ENCODE data around the gene ZRANB1. TPM values are rescaled to one million over a fixed set of nuclear protein-coding genes. Genes with fewer than 3 reads are reported as not detected.

ZRANB1 gene
- total and polyA plus RNA-seq, 2 of the 4 experiments (the other 2 are of a cell fraction), result 11.2 to 24.7 TPM

DNA sequence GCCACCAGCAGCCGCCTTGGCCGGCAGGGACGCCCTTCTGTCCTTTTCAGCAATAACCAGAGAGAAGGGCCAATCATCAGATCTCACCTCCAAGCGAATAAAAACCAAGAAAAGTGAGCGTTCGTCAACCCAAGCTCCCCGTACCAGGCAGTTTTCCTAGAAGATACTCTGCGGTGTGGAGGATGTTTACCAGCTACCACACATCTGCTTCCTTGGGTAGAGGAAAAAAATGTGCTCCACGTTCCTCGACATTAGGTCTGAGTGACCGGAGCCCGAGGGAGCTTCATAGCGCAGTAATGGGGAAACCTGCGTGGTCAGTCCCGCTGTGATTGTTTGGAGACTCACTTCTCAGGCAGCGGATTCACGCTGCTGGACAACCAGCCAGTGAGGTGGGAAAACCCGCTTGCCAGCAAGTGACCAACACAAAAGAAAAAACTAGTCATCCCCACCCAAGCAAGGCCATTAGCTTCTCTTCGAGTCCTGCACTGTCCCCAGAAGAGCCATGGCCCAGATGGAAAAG lies 73.0 kb downstream of the ZRANB1 start:
- no peak overlapping the region for H4K8ac ChIP-seq (ENCODE audit: low read depth in 2 of 2, low read length in 2 of 2)
- TF ChIP-seq MXI1 (IDR thresholded peaks at IDR 0.05; ENCODE audit: borderline replicate concordance, low read depth, low read length), result no peak
- no peak for TF ChIP-seq POLR2A (IDR thresholded peaks at IDR 0.05; ENCODE audit: low read depth, low read length)
- TF ChIP-seq, protein P1, sequence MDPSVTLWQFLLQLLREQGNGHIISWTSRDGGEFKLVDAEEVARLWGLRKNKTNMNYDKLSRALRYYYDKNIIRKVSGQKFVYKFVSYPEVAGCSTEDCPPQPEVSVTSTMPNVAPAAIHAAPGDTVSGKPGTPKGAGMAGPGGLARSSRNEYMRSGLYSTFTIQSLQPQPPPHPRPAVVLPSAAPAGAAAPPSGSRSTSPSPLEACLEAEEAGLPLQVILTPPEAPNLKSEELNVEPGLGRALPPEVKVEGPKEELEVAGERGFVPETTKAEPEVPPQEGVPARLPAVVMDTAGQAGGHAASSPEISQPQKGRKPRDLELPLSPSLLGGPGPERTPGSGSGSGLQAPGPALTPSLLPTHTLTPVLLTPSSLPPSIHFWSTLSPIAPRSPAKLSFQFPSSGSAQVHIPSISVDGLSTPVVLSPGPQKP (IDR thresholded peaks at IDR 0.05; ENCODE audit: borderline replicate concordance, low read depth, low read length), result no peak
- TF ChIP-seq SMC3 (IDR thresholded peaks at IDR 0.05; ENCODE audit: low read depth, low read length), result no peak
- TF ChIP-seq RCOR1 (IDR thresholded peaks at IDR 0.05; ENCODE audit: insufficient replicate concordance, low read length), result no peak
- TF ChIP-seq BHLHE40 (IDR thresholded peaks at IDR 0.05; ENCODE audit: low read depth, low read length), result no peak
- TF ChIP-seq CTCF (conservative IDR thresholded peaks at IDR 0.05; ENCODE audit: low read depth, low read length), result no peak
- TF ChIP-seq FOS (IDR thresholded peaks at IDR 0.05; ENCODE audit: low read depth, low read length), result no peak
- no peak for TF ChIP-seq MAFK (IDR thresholded peaks at IDR 0.05; ENCODE audit: low read depth, low read length)
- TF ChIP-seq RAD21 (IDR thresholded peaks at IDR 0.05; ENCODE audit: low read length), result no peak
- TF ChIP-seq RFX5 (IDR thresholded peaks at IDR 0.05; ENCODE audit: low read depth, low read length), result no peak
- TF ChIP-seq CHD1 (IDR thresholded peaks at IDR 0.05; ENCODE audit: low read depth, low read length), result no peak
- no peak for TF ChIP-seq NFE2L2 (IDR thresholded peaks at IDR 0.05; ENCODE audit: low read depth, low read length)
- no peak for TF ChIP-seq MAZ (IDR thresholded peaks at IDR 0.05; ENCODE audit: borderline replicate concordance, low read depth, low read length)
- TF ChIP-seq CEBPB (IDR thresholded peaks at IDR 0.05; ENCODE audit: low read depth, low read length), result no peak
- H3K56ac ChIP-seq (ENCODE audit: extremely low read depth, insufficient read depth, low read length), result no peak overlapping the region
- dilution Hi-C loops (cut with HindIII; ENCODE audit: low sequenced_read_pairs, unreplicated experiment), result no loop called here
- no peak overlapping the region for H3K23ac ChIP-seq (ENCODE audit: low read depth, low read length)
- ATAC-seq (ENCODE audit: low read depth), result no peak
- H3K14ac ChIP-seq (replicated peaks; ENCODE audit: low read depth, low read length), result no peak overlapping the region
- H3K4ac ChIP-seq (ENCODE audit: low read depth, low read length), result no peak overlapping the region
- H3K27ac ChIP-seq (ENCODE audit: insufficient read depth, low read length), result no peak overlapping the region
- peaks cover 92% of the 10 kb centered on the region for H4K20me1 ChIP-seq (ENCODE audit: insufficient read depth, low read length)
- in situ Hi-C loops (cut with MboI; ENCODE audit: low sequenced_read_pairs), result no loop called here
- H2AK9ac ChIP-seq (replicated peaks; ENCODE audit: low read depth, low read length, poor library complexity), result peak overlapping the region; percentile 74
- no peaks in the 10 kb centered on the region for H3K27me3 ChIP-seq (ENCODE audit: control insufficient read depth, insufficient read depth, low read length)
- H2AFZ ChIP-seq (replicated peaks; ENCODE audit: low read length, poor library complexity), result no peak overlapping the region
- 86% methylated on average over 2 of the region's 19 CpGs; no CpG with 5 or more reads in 1 of the 2 experiments for WGBS, 2 experiments (ENCODE audit: extremely low coverage in 2 of 2, insufficient read length in 1 of 2)
- no peak overlapping the region for H4K91ac ChIP-seq (ENCODE audit: insufficient read depth, low read depth, low read length)
- H3K9ac ChIP-seq (ENCODE audit: low read depth, low read length), result no peak overlapping the region
- no peak for DNase-seq
- CTCF ChIA-PET, result interaction anchor here (1.0 kb wide), 1 partner anchor 47 kb away, joined by 3 read pairs; no protein-coding TSS in a partner anchor
- no peak overlapping the region for H3K18ac ChIP-seq (ENCODE audit: low read depth, low read length)
- H3K9me1 ChIP-seq (ENCODE audit: insufficient read depth, low read length), result peaks cover 30% of the 10 kb centered on the region
- no peak overlapping the region for H2BK15ac ChIP-seq (ENCODE audit: low read depth, low read length)
- H3K4me2 ChIP-seq (ENCODE audit: low read depth, low read length), result no peak overlapping the region
- H2AK5ac ChIP-seq (ENCODE audit: low read depth, low read length), result no peak overlapping the region
- no peak overlapping the region for H2BK120ac ChIP-seq (ENCODE audit: low read depth, low read length)
- H2BK20ac ChIP-seq (ENCODE audit: low read depth, low read length), result no peak overlapping the region
- no peak overlapping the region for H2BK5ac ChIP-seq (ENCODE audit: low read depth, low read length, poor library complexity, severe bottlenecking)
- POLR2A ChIA-PET (ENCODE audit: unreplicated experiment), result no interaction called here
- H3K4me3 ChIP-seq (ENCODE audit: insufficient read depth, low read depth, low read length), result no peak overlapping the region
- peaks cover 46 to 99% of the 10 kb centered on the region in 2 experiments for H3K79me1 ChIP-seq (ENCODE audit: low read depth in 1 of 2, low read length in 2 of 2)
- no peaks in the 10 kb centered on the region for H3K9me3 ChIP-seq (ENCODE audit: control insufficient read depth, insufficient read depth, low read length)
- H3K36me3 ChIP-seq (ENCODE audit: control insufficient read depth, insufficient read depth, low read length), result peaks cover 26% of the 10 kb centered on the region
- peaks cover 3% of the 10 kb centered on the region; the same call in 1 of the 2 replicates for H3K4me1 ChIP-seq (ENCODE audit: control insufficient read depth, insufficient read depth, low read length)
- BruUV-seq (replicated peaks), result no TSS peak
- H4K5ac ChIP-seq (ENCODE audit: low read depth, low read length), result no peak overlapping the region
- intact Hi-C loops (cut with micrococcal nuclease), result no loop called here

Measured in IMR-90 (cell line).